GM12891 (cell line): ENCODE data around the gene POU6F2. TPM values are rescaled to one million over a fixed set of nuclear protein-coding genes. Genes with fewer than 3 reads are reported as not detected.
A peak's percentile ranks its signal among the peaks of the same experiment; 100 is the strongest.

Source experiments
- DNase-seq: peaks from one replicate; pipeline ENCODE4 v3.0.0; 2011; ENCODE audit warnings: low spot score; ENCODE audit not compliant: insufficient read length
- FAIRE-seq: peaks from 2 replicates; lab custom pipeline; 2011; peaks lifted over from hg19 to GRCh38; lab: Jason Lieb, UNC
- PAX5 ChIP-seq: IDR thresholded peaks from 2 replicates; pipeline ENCODE4 v1.6.1; 2011; ENCODE audit warnings: low read length, moderate library complexity, mild to moderate bottlenecking; ENCODE audit not compliant: insufficient read depth, severe bottlenecking
- POLR2A ChIP-seq: IDR thresholded peaks from 2 replicates; pipeline ENCODE4 v1.6.1; 2011; ENCODE audit warnings: low read depth, low read length, control low read depth
- POLR2AphosphoS5 ChIP-seq: IDR thresholded peaks from 2 replicates; pipeline ENCODE4 v1.6.1; 2011; ENCODE audit warnings: low read depth, low read length, control low read depth
- POU2F2 ChIP-seq: IDR thresholded peaks from 2 replicates; pipeline ENCODE4 v1.6.1; 2011; ENCODE audit warnings: low read depth, mild to moderate bottlenecking, control low read depth, low read length, moderate library complexity
- SPI1 ChIP-seq: IDR thresholded peaks from 2 replicates; pipeline ENCODE4 v1.6.1; 2011; ENCODE audit warnings: low read depth, low read length, control low read depth
- TAF1 ChIP-seq: IDR thresholded peaks from 2 replicates; pipeline ENCODE4 v1.6.1; 2011; ENCODE audit warnings: low read depth, low read length, control low read depth
- polyA plus RNA-seq: library from polyadenylated mRNA; unstranded; fragments of >200 nt; gene quantifications from one replicate; pipeline ENCODE4 v1.2.1, GENCODE V29; 2012; ENCODE audit warnings: low read depth, missing spikeins, inconsistent platforms; ENCODE audit not compliant: missing spikeins

POU6F2 gene, protein sequence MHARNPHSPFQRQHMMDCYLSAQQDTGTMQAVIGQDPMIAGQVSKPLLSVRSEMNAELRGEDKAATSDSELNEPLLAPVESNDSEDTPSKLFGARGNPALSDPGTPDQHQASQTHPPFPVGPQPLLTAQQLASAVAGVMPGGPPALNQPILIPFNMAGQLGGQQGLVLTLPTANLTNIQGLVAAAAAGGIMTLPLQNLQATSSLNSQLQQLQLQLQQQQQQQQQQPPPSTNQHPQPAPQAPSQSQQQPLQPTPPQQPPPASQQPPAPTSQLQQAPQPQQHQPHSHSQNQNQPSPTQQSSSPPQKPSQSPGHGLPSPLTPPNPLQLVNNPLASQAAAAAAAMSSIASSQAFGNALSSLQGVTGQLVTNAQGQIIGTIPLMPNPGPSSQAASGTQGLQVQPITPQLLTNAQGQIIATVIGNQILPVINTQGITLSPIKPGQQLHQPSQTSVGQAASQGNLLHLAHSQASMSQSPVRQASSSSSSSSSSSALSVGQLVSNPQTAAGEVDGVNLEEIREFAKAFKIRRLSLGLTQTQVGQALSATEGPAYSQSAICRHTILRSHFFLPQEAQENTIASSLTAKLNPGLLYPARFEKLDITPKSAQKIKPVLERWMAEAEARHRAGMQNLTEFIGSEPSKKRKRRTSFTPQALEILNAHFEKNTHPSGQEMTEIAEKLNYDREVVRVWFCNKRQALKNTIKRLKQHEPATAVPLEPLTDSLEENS
- polyA plus RNA-seq = not detected

DNA sequence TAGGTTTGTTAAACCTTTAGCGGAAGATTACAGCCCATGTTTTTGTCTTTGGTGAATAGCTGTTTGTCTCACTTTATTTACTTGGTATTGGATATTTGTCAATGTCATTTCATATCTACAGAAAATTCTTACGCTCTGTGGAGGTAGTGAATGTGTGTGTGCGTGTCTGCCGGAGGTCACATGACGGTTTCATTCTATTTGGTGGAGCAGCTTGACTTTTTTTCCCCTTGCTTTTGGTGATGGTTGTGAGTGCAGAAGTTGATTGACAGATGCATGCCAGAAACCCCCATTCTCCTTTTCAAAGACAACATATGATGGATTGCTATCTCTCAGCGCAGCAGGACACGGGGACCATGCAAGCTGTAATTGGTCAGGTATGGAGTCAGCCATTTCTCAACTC is at the start of gene POU6F2:
TSS of gene POU6F2 (plus strand) at position 225 of the 400 bp plus-strand sequence. CDS start at position 270, 45 bp downstream.
- no peak for TF ChIP-seq POU2F2
- no peak for TF ChIP-seq PAX5
- no peak for TF ChIP-seq POLR2AphosphoS5
- no peak for DNase-seq
- no peak for FAIRE-seq

DNA sequence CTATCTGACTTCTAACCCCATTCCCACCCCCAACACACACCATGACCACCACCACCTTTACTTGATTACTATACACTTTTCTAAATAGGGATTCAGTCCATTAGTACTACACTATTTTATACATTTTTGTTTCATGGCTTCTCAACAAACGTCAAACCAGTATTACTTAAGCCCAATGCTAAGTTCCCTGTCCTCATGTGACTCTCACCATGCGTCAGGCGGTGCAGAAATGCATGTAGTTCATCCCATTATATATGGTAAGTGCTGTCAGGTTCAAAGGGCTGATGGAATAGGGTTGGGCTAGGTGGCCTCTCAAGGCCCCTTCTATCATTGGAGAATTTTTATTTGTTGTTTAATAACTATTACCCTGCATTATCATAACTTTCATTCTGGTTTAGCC is 49.2 kb upstream of the POU6F2 start:
- no peak for FAIRE-seq
- no peak for DNase-seq
- TF ChIP-seq PAX5 (no peak), POU2F2 (no peak), TAF1 (no peak), POLR2A (no peak), POLR2AphosphoS5 (no peak), SPI1 (no peak)

DNA sequence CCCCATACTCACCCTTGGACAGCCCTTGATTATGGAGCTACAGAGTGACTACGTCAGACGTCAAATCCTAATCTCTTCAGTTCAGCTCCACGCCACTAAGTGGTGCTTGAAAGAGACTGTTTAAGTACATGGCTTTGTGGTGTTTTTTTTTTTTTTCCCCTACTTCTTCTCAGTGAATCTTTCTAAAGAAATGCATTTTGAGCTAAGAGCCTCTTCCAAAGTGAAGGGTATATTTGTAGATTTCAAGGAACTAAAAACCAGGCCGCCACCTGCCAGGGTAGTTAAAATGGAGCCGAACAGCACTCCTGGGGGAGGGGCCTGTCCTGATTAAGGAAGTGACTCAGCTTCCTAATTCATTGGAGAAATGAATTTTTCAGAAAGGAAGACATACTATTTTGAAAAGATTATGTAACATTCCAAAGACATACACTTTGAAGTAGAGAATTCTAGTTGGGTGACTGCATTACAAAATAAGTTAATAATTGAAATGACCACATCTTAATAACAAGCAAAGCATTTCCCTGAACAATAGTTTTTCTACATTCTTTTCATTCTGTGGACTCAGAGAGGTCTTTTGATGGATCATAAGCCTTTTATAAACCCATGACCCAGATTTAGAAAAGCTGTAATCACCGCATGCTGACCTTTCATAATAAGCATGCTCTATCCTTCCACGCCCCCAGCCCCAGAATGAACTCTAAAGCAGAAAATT is 48.1 kb upstream of the POU6F2 start:
- no peak for DNase-seq
- TF ChIP-seq POU2F2 = no peak
- TF ChIP-seq PAX5 = no peak
- TF ChIP-seq POLR2AphosphoS5 = no peak
- TF ChIP-seq POLR2A = no peak
- no peak for TF ChIP-seq TAF1
- no peak for TF ChIP-seq SPI1
- no peak for FAIRE-seq

DNA sequence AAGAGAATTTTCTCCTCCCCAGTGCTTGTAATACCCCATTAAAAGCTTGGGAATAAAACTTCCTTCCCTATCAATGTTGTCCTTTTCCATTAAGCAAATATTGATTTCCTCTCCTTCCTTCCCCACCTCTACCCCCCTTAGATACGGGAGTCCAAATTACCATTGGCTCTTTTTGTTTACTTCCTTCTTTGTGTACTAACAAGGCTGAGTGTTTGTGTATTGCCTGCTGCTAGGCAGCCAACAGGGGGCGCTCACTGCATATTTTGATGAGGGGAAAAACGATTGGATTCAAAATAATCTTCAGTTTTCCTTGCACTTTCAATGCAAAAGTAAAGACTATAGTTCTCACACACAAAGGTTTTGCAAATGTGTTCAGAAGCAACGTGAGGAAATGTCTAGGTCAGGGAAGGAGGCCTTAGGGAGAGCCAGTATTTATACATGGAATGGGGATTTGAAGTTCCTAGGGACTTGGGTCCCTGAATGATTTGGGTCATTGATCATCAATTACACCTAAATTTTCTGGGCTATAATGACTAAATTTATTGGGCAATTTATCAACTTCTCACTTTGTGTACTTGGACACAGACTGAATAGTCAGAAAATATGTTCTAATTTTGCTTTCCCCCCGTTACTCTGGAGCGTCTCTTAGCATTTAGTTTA is 45.1 kb upstream of the POU6F2 start:
- TF ChIP-seq POLR2AphosphoS5 = no peak
- FAIRE-seq (peak; percentile 85), DNase-seq (peak; percentile 21)

DNA sequence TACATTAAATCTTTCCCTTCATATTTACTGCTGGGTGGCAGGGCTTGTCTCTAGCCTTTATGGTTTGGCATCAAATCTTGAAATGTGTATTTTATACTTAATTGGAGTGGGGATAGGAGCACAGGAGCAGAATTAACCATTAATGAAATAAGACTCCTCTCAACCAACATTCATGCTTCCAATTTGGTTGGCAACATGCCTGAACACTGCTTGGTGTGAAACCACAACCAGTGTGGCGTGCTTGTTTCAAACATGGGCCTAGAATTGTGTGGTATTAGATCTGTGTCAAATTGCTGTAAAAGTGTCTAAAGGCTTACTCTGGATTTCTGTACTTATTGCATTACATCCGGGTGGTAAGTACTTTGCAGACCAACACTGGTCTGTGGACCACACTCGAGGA is 43.7 kb upstream of the POU6F2 start:
- FAIRE-seq (no peak), DNase-seq (no peak)
- TF ChIP-seq POLR2AphosphoS5 = no peak

DNA sequence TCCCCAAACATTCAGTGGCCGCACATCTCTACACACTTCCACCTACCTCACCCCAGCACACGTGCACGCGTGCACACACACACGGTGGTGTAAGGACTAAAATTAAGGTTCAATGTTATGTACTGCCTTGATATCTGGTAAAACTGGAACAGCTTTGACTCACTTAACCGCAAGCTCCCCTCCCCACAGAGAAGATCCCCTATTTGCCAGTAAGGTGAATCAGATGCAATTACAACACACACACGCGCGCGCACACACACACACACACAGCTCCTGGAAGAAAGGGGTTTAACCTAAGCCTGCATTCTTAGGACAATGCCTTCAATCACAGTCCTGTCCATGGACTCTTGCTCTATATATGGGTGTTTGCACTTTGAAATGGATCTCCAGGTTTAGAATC is 43.2 kb upstream of the POU6F2 start:
- DNase-seq (no peak), FAIRE-seq (no peak)
- no peak for TF ChIP-seq TAF1
- no peak for TF ChIP-seq SPI1
- TF ChIP-seq POU2F2 = no peak

DNA sequence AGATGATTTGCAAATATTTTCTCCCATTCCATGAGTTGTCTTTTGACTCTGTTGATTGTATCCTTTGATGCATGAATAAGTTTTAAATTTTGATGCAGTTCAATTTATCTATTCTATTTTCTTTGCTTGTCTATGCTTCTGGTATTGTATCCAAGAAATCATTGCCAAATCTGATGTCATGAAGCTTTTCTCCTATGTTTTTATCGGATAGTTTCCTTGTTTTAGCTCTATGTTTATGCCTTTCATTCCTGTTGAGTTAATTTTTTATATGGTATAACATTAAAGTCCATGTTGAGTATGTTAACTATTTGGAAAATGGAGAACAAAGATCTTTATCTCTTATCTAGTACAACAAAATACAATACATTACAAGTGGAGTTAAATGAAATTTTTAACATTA is 41.1 kb upstream of the POU6F2 start:
- no peak for FAIRE-seq
- DNase-seq = no peak
- TF ChIP-seq TAF1 (no peak), POLR2AphosphoS5 (no peak), POU2F2 (no peak), SPI1 (no peak), PAX5 (no peak), POLR2A (no peak)

DNA sequence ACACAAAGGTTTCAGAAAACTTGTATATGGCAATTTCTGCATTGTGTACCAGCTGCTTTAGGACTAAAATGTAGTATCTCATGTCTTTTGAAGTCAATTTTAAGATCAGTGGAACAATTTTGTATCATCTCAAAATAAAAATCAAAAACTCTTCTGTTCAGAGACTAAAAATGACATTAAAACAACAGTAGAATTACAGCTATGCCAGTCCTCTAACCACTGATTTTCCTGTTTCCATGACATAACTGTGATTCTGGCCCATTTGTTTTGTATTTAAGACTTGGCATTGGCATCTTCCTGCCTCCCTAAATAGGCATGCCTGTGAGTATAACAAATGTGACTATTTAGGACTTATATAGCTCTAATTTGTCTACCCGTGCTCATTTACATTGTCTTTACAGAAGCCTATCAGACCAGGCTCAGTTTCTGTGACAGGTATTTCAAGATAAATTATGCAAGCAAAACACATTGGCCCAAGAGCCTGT is 39.7 kb upstream of the POU6F2 start:
- DNase-seq (no peak), FAIRE-seq (no peak)
- TF ChIP-seq POLR2AphosphoS5 = no peak
- TF ChIP-seq POU2F2 = no peak
- no peak for TF ChIP-seq PAX5
- no peak for TF ChIP-seq POLR2A
- no peak for TF ChIP-seq SPI1

DNA sequence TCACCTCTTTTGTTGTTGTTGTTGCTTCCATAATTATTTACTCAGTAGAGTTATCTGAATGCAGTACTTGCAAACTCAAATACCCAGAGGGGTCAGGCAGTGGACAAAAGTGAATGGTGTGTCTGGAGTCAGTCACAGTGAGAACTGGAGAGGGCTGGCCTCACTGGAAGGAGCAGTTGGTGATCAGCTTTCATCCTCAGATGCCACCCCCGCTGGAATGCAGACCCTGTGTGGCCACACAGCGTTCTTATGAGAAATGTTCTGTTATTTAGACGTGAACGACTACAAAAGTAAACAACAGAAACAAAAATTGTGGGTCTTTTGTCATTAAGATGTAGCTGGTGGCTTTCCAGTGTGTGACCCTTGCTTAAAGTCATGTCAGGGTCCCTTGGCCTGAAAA is 39.1 kb upstream of the POU6F2 start:
- DNase-seq (no peak), FAIRE-seq (no peak)
- no peak for TF ChIP-seq POLR2A
- TF ChIP-seq SPI1 = no peak
- no peak for TF ChIP-seq PAX5

DNA sequence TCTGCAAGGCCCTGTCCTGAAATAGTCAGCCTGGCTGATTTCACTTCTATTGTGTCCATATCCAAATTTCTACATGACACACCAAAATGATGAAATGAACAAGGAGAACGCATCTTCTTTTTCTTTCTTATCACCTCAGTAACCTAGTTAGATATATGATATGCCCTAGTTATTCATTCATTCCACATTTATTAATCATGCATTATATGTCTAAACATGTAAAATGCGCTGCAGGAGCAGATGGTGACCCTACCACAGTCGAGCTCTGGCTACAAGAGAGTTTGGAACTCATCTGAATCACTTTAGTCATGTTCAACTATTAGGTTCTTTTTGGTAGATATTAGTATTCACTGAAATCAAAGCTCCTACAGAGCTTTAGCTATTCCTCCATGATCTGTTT is 36.9 kb upstream of the POU6F2 start:
- FAIRE-seq (no peak), DNase-seq (no peak)
- TF ChIP-seq POLR2A (no peak), POLR2AphosphoS5 (no peak), SPI1 (no peak), PAX5 (no peak), TAF1 (no peak), POU2F2 (no peak)
